NCI-H1930 (cell line): ENCODE measurements around the gene CACNA1B.
"Not testable (repeated sequence)": the region's sequence is repeated elsewhere in the genome, so short reads cannot be mapped to it uniquely, and the experiment has no call there.

Source experiments
- DNase-seq, 2 experiments: peaks; one replicate each; lab custom pipeline; 2025; lab: John Stamatoyannopoulos, UW

CACNA1B gene

GRCh38 chr9:138099803-138100598 lies 222.4 kb downstream of the CACNA1B start:
- DNase-seq, result no peak

DNA sequence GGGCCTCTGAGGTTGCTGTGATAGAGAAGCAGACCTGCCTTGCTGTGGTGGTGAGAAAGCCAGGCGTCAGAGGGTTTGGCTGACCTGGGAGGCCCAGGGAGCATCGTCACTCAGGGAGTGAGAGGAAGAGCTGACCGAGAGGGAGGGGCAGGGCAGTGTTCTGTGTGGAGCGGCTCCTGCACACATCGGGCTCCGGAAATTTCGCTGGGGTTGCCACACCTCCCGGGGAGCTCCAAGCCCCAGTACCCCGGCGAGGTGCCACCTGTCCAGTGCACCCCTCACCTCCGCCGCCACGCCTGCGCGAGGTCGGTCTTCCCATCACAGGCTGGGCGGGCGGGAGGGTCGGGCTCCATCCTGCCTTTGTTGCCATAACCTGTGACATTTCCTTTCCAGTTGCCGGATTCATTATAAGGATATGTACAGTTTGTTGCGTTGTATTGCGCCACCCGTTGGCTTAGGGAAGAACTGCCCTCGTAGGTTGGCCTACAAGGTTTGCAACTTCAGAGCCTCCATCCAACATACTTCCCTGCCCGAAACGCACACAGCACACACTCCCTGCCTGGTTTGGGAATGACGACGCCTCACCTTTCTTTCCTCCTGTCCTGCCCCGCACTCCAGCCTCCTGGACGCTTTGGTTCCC lies 223.2 kb downstream of the CACNA1B start:
- no peak for DNase-seq

- no peak for DNase-seq
These were observed 224.1 kb downstream of the CACNA1B start for GRCh38 chr9:138101444-138102234.

DNA sequence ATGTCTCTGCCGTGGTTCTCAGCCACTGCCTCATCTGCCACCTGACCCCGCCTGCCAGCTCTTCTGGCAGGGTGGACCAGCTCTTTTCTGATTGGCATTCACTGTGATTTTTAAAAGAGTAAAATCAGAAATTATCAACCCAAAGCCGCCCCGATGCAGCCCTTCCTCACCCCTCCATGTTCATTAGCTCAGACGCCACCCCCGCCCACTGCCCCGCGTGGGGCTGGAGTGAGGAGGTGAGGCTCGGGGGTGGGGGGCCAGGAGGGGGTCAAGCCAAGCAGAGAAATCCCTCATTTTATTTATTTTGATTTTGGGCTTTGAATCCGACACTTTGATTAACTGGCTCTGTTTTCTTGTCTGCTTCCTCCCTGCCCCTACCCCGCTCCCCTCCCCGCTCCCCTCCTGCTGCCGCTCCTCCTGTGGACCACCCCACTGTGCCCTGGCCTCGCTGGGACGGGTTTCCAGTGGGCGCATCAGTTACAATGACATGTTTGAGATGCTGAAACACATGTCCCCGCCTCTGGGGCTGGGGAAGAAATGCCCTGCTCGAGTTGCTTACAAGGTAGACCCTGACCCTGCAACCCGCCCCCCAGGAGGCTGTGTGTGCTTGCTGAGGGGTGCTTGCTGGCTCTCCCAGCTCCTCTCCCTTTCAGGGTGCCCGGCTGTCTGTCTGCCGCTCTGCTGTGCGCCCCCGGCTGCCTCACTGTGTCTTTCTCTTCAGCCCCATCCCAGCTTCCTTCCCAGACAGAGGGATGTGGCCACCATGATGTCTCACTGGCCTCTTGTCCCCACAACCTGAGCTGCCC lies 224.9 kb downstream of the CACNA1B start:
- DNase-seq, result no peak

DNA sequence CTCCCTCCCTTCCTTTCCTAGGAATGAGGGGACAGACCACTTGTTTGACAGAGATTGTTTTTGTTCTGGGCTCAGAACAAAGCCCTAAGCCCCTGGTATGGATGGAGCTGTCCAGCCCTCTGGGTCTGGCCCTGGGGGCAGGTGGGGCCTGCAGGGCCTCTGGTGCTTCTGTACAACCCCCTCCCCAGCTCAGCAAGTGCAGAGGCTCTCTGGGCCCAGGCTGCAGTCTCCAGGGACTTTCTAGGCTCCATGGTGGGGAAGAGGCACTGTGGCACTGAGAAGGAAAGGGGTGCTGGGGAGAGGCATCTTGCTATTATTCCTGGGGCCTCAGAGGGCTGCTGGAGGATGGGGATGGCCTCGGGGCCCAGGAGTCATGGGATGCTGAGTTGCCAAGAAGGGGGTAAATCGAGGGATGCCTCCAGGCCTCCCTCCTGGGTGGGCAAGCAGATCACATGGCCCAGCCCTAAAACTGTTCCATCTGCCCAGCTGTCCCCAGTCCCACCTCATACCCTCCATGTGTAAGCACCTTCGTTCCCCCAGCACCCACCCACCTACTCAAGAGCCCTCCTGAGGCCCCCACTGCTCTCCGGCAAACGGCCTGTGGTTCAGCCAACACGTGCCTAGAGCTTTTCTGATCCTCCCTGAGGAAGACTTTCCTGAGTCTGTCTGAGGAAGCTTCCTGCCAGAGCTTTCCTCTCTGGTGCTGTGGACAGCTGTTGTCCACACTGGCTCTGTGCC lies 225.7 kb downstream of the CACNA1B start:
- no peak for DNase-seq

DNA sequence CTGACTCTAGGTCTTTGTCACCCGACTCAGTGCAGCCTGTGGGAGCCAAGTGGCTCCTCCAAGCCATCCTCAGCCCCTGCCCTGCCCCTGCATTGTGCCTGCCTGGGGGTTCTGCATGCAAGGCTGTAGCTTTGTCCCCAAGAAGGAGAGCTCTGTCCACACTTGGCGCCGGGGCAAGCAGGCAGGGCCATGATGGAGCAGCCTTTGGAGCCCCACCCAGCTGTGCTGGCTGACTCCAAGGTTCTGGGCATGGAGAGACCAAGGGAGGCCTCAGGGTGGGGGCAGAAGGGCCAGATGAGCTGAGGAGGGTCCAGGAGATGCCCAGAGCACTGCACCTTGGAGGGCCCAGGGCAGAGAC lies 226.2 kb downstream of the CACNA1B start:
- no peak for DNase-seq

- no peak for DNase-seq
These were observed 226.9 kb downstream of the CACNA1B start for GRCh38 chr9:138104251-138105122.

DNA sequence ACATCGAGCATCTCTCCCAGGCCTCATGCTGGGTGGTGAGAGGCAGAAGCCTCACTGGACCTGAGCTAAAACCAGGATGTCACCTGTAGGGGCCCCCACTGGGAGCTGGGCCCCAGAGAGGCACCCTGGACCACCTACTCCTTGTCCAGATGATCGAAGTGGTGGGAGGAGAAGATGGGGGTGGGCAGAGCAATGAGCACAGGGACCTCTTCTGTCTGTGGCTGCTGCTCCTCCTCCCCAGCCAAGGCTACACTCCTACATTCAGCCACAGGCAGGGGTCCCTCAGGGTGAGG lies 227.5 kb downstream of the CACNA1B start:
- DNase-seq, result no peak

GRCh38 chr9:138105561-138106505 lies 228.3 kb downstream of the CACNA1B start:
- DNase-seq, result no peak

DNA sequence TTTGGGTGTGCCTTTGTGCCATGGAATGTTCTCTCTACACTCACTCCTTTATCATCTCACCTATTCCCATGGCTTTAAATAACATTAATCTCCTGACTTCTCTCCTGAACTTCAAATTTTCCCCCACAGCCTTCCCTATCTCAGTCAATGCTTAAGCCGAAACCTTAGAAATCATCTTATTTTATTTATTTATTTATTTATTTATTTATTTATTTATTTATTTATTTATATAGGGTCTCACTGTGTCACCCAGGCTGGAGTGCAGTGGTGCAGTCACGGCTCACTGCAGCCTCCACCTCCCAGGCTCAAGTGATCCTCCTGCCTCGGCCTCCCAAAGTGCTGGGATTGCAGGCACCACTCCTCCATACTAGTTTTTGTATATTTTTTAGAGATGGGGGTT lies 229.5 kb downstream of the CACNA1B start:
- DNase-seq, result not testable (repeated sequence)

GRCh38 chr9:138111607-138112006 lies 234.0 kb downstream of the CACNA1B start:
- DNase-seq, result no peak

- DNase-seq, result no peak
These were observed 234.6 kb downstream of the CACNA1B start for GRCh38 chr9:138112090-138112748.

DNA sequence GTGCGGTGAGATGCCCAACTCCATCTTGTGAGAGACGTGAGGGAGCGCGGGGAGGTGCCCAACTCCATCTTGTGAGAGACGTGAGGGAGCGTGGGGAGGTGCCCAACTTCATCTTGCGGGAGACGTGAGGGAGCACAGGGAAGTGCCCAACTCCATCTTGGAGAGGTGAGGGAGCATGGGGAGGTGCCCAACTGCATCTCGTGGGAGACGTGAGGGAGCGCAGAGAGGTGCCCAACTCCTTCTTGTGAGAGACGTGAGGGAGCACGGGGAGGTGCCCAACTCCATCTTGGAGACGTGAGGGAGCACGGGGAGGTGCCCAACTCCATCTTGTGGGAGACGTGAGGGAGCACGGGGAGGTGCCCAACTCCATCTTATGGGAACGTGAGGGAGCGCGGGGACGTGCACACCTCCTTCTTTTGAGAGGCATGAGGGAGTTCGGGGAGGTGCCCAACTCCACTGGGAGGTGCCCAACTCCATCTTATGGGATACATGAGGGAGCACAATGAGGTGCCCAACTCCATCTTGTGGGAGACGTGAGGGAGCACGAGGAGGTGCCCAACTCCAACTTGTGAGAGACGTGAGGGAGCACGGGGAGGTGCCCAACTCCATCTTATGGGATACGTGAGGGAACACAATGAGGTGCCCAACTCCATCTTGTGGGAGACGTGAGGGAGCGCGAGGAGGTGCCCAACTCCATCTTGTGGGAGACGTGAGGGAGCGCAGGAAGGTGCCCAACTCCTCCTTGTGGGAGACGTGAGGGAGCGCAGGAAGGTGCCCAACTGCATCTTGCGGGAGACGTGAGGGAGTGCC lies 235.4 kb downstream of the CACNA1B start:
- no peak for DNase-seq

GRCh38 chr9:138113701-138114325 lies 236.2 kb downstream of the CACNA1B start:
- DNase-seq, result not testable (repeated sequence)

- DNase-seq, result no peak
These were observed 237.1 kb downstream of the CACNA1B start for GRCh38 chr9:138114501-138115245.

- DNase-seq, result no peak
These were observed 237.9 kb downstream of the CACNA1B start for GRCh38 chr9:138115506-138115905.

GRCh38 chr9:138116521-138116920 lies 238.9 kb downstream of the CACNA1B start:
- DNase-seq, result no peak
